Parathyroid adenoma (tissue), 2 donors: ENCODE data around the gene DLGAP4.

Source experiments
- H2AFZ ChIP-seq: fragments of 300-600 bp; sonication (generic); one replicate; pipeline ENCODE4 v1.7.0; 2017; ENCODE audit warnings: antibody characterized with exemption, mild to moderate bottlenecking
- H3K27ac ChIP-seq: fragments of 300-600 bp; sonication (generic); one replicate; pipeline ENCODE4 v1.7.0; 2017
- H3K27me3 ChIP-seq: fragments of 300-600 bp; sonication (generic); one replicate; pipeline ENCODE4 v1.7.0; 2017; ENCODE audit warnings: low read length; ENCODE audit not compliant: control insufficient read depth, insufficient read depth
- H3K36me3 ChIP-seq: fragments of 300-600 bp; sonication (generic); one replicate; pipeline ENCODE4 v1.7.0; 2017; ENCODE audit warnings: low read length; ENCODE audit not compliant: control insufficient read depth, insufficient read depth
- H3K4me1 ChIP-seq: fragments of 300-600 bp; sonication (generic); one replicate; pipeline ENCODE4 v1.7.0; 2017; ENCODE audit warnings: control low read depth
- H3K4me2 ChIP-seq: fragments of 300-600 bp; sonication (generic); one replicate; pipeline ENCODE4 v1.7.0; 2017; ENCODE audit warnings: low read length
- H3K4me3 ChIP-seq: fragments of 300-600 bp; sonication (generic); one replicate; pipeline ENCODE4 v1.7.0; 2017; ENCODE audit warnings: low read depth, low read length
- H3K79me2 ChIP-seq: fragments of 300-600 bp; sonication (generic); one replicate; pipeline ENCODE4 v1.7.0; 2017; ENCODE audit warnings: control low read depth
- H3K9ac ChIP-seq: fragments of 300-600 bp; sonication (generic); one replicate; pipeline ENCODE4 v1.7.0; 2017; ENCODE audit warnings: mild to moderate bottlenecking
- H3K9me3 ChIP-seq: fragments of 300-600 bp; sonication (generic); one replicate; pipeline ENCODE4 v1.7.0; 2017; ENCODE audit warnings: low read length; ENCODE audit not compliant: control insufficient read depth
- TF ChIP-seq, protein P1 (sequence below): fragments of 300-600 bp; sonication (generic); IDR thresholded peaks from one replicate; pipeline ENCODE4 v1.7.0; 2017; ENCODE audit warnings: antibody characterized with exemption, mild to moderate bottlenecking
- donor health status: primary hyperparathyroidism.

Gene DLGAP4

DNA sequence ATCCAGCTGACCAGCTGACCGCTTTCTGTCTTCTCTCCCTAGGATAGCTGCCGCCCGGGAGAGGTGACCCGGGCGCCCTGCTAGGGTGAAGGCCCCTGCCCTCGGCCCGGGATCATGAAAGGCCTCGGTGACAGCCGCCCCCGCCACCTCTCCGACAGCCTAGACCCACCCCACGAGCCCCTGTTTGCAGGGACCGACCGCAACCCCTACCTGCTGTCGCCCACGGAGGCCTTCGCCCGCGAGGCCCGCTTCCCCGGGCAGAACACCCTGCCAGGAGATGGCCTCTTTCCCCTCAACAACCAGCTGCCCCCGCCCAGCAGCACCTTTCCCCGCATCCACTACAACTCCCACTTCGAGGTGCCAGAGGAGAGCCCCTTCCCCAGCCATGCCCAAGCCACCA is 125.5 kb downstream of the DLGAP4 start:
- Histone ChIP-seq H2AFZ (no peak overlapping the region), H3K27ac (no peak overlapping the region), H3K27me3 (no peaks in the 10 kb centered on the region), H3K4me2 (no peak overlapping the region), H3K9ac (no peak overlapping the region), H3K79me2 (no peaks in the 10 kb centered on the region), H3K9me3 (no peaks in the 10 kb centered on the region), H3K4me1 (no peaks in the 10 kb centered on the region), H3K4me3 (no peak overlapping the region), H3K36me3 (no peaks in the 10 kb centered on the region)
- TF ChIP-seq, protein P1, sequence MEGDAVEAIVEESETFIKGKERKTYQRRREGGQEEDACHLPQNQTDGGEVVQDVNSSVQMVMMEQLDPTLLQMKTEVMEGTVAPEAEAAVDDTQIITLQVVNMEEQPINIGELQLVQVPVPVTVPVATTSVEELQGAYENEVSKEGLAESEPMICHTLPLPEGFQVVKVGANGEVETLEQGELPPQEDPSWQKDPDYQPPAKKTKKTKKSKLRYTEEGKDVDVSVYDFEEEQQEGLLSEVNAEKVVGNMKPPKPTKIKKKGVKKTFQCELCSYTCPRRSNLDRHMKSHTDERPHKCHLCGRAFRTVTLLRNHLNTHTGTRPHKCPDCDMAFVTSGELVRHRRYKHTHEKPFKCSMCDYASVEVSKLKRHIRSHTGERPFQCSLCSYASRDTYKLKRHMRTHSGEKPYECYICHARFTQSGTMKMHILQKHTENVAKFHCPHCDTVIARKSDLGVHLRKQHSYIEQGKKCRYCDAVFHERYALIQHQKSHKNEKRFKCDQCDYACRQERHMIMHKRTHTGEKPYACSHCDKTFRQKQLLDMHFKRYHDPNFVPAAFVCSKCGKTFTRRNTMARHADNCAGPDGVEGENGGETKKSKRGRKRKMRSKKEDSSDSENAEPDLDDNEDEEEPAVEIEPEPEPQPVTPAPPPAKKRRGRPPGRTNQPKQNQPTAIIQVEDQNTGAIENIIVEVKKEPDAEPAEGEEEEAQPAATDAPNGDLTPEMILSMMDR: no peak

DNA sequence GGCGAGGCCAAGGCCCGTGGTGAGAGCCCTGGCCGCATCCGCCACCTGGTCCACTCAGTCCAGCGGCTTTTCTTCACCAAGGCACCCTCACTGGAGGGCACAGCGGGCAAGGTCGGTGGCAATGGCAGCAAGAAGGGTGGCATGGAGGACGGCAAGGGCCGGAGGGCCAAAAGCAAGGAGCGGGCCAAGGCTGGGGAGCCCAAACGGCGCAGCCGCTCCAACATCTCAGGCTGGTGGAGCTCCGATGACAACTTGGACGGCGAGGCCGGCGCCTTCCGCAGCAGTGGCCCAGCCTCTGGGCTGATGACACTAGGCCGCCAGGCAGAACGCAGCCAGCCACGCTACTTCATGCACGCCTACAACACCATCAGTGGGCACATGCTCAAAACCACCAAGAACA is 126.0 kb downstream of the DLGAP4 start:
- Histone ChIP-seq H3K27me3 (no peaks in the 10 kb centered on the region), H3K4me1 (no peaks in the 10 kb centered on the region), H3K36me3 (no peaks in the 10 kb centered on the region), H3K27ac (no peak overlapping the region), H3K4me3 (no peak overlapping the region), H3K4me2 (no peak overlapping the region), H3K9ac (no peak overlapping the region), H3K79me2 (no peaks in the 10 kb centered on the region), H2AFZ (no peak overlapping the region), H3K9me3 (no peaks in the 10 kb centered on the region)
- TF ChIP-seq, protein P1: no peak

DNA sequence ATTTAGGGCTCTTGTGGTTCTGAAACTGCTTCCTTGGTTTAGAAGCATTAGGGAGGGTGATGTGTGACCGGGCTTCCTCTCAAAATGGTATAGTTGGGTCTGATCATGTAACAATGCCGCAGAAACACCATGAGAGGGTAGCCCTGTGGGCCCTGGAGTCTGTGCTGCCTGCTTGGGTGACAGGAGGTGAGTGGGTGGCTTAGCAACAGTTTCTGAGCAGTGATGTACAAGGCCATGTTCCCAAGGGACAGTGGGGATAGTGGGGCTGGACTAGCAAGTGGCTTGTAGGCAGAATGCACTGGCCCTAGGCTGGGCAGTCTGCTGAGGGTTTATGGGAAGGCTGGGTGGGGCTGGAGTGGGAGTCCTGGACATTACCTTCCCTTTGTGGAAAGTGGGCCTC is 128.2 kb downstream of the DLGAP4 start:
- Histone ChIP-seq H3K27me3 (no peaks in the 10 kb centered on the region), H3K4me1 (no peaks in the 10 kb centered on the region), H3K9me3 (no peaks in the 10 kb centered on the region), H2AFZ (no peak overlapping the region), H3K4me3 (no peak overlapping the region), H3K79me2 (no peaks in the 10 kb centered on the region), H3K9ac (no peak overlapping the region), H3K27ac (no peak overlapping the region), H3K4me2 (no peak overlapping the region), H3K36me3 (no peaks in the 10 kb centered on the region)
- TF ChIP-seq, protein P1: no peak

DNA sequence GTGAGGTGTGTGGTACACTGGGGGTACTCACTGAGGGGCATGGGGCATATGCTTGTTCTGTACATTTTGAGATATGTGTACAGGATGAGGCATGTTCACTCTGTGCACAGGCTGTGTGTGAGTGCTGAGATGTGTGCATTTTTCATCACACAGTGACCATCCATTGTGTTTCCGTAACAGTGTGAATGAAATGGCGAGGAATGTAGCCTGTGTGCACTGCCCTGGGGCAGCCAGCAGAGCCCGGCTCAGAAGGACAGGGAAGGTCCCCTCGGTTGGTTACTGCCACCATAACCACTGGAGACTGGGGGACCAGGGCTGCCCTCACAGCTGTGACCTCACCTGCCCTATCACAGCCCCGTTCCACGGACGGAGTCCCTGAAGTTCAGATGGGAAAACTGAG is 129.0 kb downstream of the DLGAP4 start:
- no peak overlapping the region for H3K9ac ChIP-seq
- H3K4me1 ChIP-seq: no peaks in the 10 kb centered on the region
- TF ChIP-seq, protein P1: no peak
- H3K27ac ChIP-seq: no peak overlapping the region
- H3K36me3 ChIP-seq: no peaks in the 10 kb centered on the region
- no peak overlapping the region for H3K4me3 ChIP-seq
- H2AFZ ChIP-seq: no peak overlapping the region
- H3K9me3 ChIP-seq: no peaks in the 10 kb centered on the region
- H3K4me2 ChIP-seq: no peak overlapping the region
- no peaks in the 10 kb centered on the region for H3K79me2 ChIP-seq
- no peaks in the 10 kb centered on the region for H3K27me3 ChIP-seq
